NOMO-1 treated with DMSO at 0.1 percent for 48 hours (cell line): ENCODE data around the gene XRN1.
"Not testable (repeated sequence)": the region's sequence is repeated elsewhere in the genome, so short reads cannot be mapped to it uniquely, and the experiment has no call there.

Source experiments
- DNase-seq: peaks from one replicate; lab custom pipeline; 2025; ENCODE audit not compliant: unreplicated experiment; lab: John Stamatoyannopoulos, UW

The XRN1 gene

GRCh38 chr3:142447852-142448823 lies at the start of gene XRN1:
XRN1 (minus strand) TSS chr3:142448037; CDS start chr3:142447944, 93 bp downstream.
- peak; percentile 90 for DNase-seq

GRCh38 chr3:142495103-142495502 lies 47.3 kb upstream of the XRN1 start:
- no peak for DNase-seq

- DNase-seq, result no peak
These were observed 44.3 kb upstream of the XRN1 start for GRCh38 chr3:142492184-142492583.

- no peak for DNase-seq
These were observed 41.9 kb upstream of the XRN1 start for GRCh38 chr3:142489572-142490323.

- no peak for DNase-seq
These were observed 37.1 kb upstream of the XRN1 start for GRCh38 chr3:142484912-142485435.

GRCh38 chr3:142481196-142481595 lies 33.4 kb upstream of the XRN1 start:
- DNase-seq, result no peak

- no peak for DNase-seq
These were observed 23.0 kb upstream of the XRN1 start for GRCh38 chr3:142470826-142471225.

GRCh38 chr3:142468456-142468855 lies 20.6 kb upstream of the XRN1 start:
- no peak for DNase-seq

GRCh38 chr3:142467768-142468167 lies 19.9 kb upstream of the XRN1 start:
- DNase-seq, result no peak

GRCh38 chr3:142460689-142461088 lies 12.9 kb upstream of the XRN1 start:
- no peak for DNase-seq

- DNase-seq, result peak; percentile 9
These were observed 12.1 kb upstream of the XRN1 start for GRCh38 chr3:142459929-142460328.

- DNase-seq, result no peak
These were observed 11.3 kb upstream of the XRN1 start for GRCh38 chr3:142459096-142459495.

GRCh38 chr3:142450881-142451280 lies 3.0 kb upstream of the XRN1 start:
- no peak for DNase-seq

GRCh38 chr3:142450189-142450588 lies 2.4 kb upstream of the XRN1 start:
- no peak for DNase-seq

- peak; percentile 51 for DNase-seq
These were observed 461 bp downstream of the XRN1 start for GRCh38 chr3:142447301-142447851.

GRCh38 chr3:142445816-142446254 lies 2.0 kb downstream of the XRN1 start:
- peak; percentile 56 for DNase-seq

GRCh38 chr3:142444343-142444742 lies 3.5 kb downstream of the XRN1 start:
- no peak for DNase-seq

GRCh38 chr3:142443060-142443459 lies 4.8 kb downstream of the XRN1 start:
- DNase-seq, result not testable (repeated sequence)

- DNase-seq, result not testable (repeated sequence)
These were observed 8.2 kb downstream of the XRN1 start for GRCh38 chr3:142439499-142440220.

GRCh38 chr3:142438096-142438495 lies 9.7 kb downstream of the XRN1 start:
- not testable (repeated sequence) for DNase-seq
